K562 (cell line): Measurements from ENCODE around the gene ENO2. TPM values are rescaled to one million over a fixed set of nuclear protein-coding genes. Genes with fewer than 3 reads are reported as not detected.

Source experiments
- CAMTA2 ChIP-seq: fragments of 250-450 bp; sonication (Bioruptor Pico); conservative IDR thresholded peaks from 2 replicates; pipeline ENCODE4 v1.5.1; 2022
- HCFC1 ChIP-seq: IDR thresholded peaks from 2 replicates; pipeline ENCODE4 v1.6.1; 2012; ENCODE audit warnings: low read depth, low read length, improper control_type of control experiment
- IRF1 ChIP-seq: sonication (generic); formaldehyde crosslinking; IDR thresholded peaks from 2 replicates; pipeline ENCODE4 v1.8.0; 2022; ENCODE audit warnings: missing genetic modification reagents, mild to moderate bottlenecking, borderline replicate concordance
- LCOR ChIP-seq: sonication (generic); formaldehyde crosslinking; IDR thresholded peaks from 2 replicates; pipeline ENCODE4 v1.8.0; 2022; ENCODE audit warnings: mild to moderate bottlenecking, missing genetic modification reagents
- MLLT1 ChIP-seq, 2 experiments: fragments of 450-650 bp; IDR thresholded peaks; 2 replicates each; pipeline ENCODE4 v1.6.1; 2016
- MYC ChIP-seq, 2 experiments: fragments of 250-450 bp in 1 of 2; sonication (Bioruptor Pico) in 1 of 2; IDR thresholded peaks; 2 replicates each; pipeline versions ENCODE4 v1.5.1 to v1.6.1; 2012 to 2021; ENCODE audit warnings: low read depth in 2 of 2, borderline replicate concordance in 1 of 2, improper control_type of control experiment in 1 of 2, low read length in 1 of 2, mild to moderate bottlenecking in 1 of 2, moderate library complexity in 1 of 2
- NONO ChIP-seq, 2 experiments: fragments of 200-400 bp in 1 of 2; fragments of 450-650 bp in 1 of 2; formaldehyde crosslinking in 1 of 2; IDR thresholded peaks; 2 replicates each; pipeline ENCODE4 v1.6.1; 2017; ENCODE audit warnings: low read depth in 2 of 2, mild to moderate bottlenecking in 2 of 2, moderate library complexity in 2 of 2, low read length in 1 of 2
- NR2F6 ChIP-seq: fragments of 450-650 bp; formaldehyde crosslinking; IDR thresholded peaks from 2 replicates; pipeline ENCODE4 v1.4.0; 2020; ENCODE audit warnings: mild to moderate bottlenecking
- POLR2AphosphoS2 ChIP-seq: IDR thresholded peaks from 2 replicates; pipeline ENCODE4 v1.6.1; 2012; ENCODE audit warnings: low read length, improper control_type of control experiment
- POLR2B ChIP-seq: fragments of 450-650 bp; IDR thresholded peaks from 2 replicates; pipeline ENCODE4 v1.6.1; 2018; ENCODE audit warnings: low read depth; ENCODE audit not compliant: partially characterized antibody
- POLR3G ChIP-seq: IDR thresholded peaks from 2 replicates; pipeline ENCODE4 v1.6.1; 2011; ENCODE audit not compliant: insufficient read length, insufficient replicate concordance; ENCODE audit errors: extremely low read depth
- PTTG1 ChIP-seq: fragments of 450-650 bp; IDR thresholded peaks from 2 replicates; pipeline ENCODE4 v1.6.1; 2016; ENCODE audit warnings: low read depth, mild to moderate bottlenecking, missing genetic modification characterization, missing compliant biosample characterization
- ZFPM2 ChIP-seq: fragments of 250-450 bp; sonication (Bioruptor Pico); IDR thresholded peaks from 2 replicates; pipeline ENCODE4 v1.5.1; 2022; ENCODE audit warnings: mild to moderate bottlenecking
- ZNF583 ChIP-seq: fragments of 250-450 bp; sonication (Bioruptor Pico); IDR thresholded peaks from 2 replicates; pipeline ENCODE4 v1.4.0; 2020
- polyA plus RNA-seq, 8 experiments: library from polyadenylated mRNA; depleted of rRNA in 4 of 8; stranded (reverse) in 5 of 8; unstranded in 3 of 8; fragments of >200 nt; fragmentation: Nextera tagmentation in 2 of 8; fragmentation: Illumina TruSeq in 1 of 8; extraction: Ambion mirVana in 2 of 8; extraction: Trizol in 1 of 8; gene quantifications; 2 replicates each; pipeline versions ENCODE4 v1.2.1 to v1.2.3, GENCODE V29; 2011 to 2014; ENCODE audit warnings: inconsistent platforms in 1 of 8, missing spikeins in 1 of 8
- total RNA-seq, 7 experiments: library from RNA; depleted of rRNA in 6 of 7; stranded (reverse); fragments of >200 nt in 6 of 7; fragmentation: Illumina TruSeq in 2 of 7; extraction: Trizol in 2 of 7; gene quantifications; 2 replicates each; pipeline versions ENCODE4 v1.2.1 to v1.2.3, GENCODE V29; 2011 to 2021; ENCODE audit warnings: low replicate concordance in 1 of 7
- TF ChIP-seq, protein P1 (sequence below): fragments of 450-650 bp; IDR thresholded peaks from 2 replicates; pipeline ENCODE4 v1.6.1; 2016; ENCODE audit warnings: low read depth
- TF ChIP-seq, protein P2 (sequence below): fragments of 450-650 bp; formaldehyde crosslinking; IDR thresholded peaks from 2 replicates; pipeline ENCODE4 v1.4.0; 2022; ENCODE audit warnings: missing genetic modification characterization

The ENO2 gene
- total and polyA plus RNA-seq, 9 of the 15 experiments (the other 6 are each of a cell fraction or from before 2014, with no cell fraction given), result 10.9 to 43.3 (median 21.0) TPM

GRCh38 chr12:6965026-6965661 is 50.8 kb downstream of the ENO2 start (continued):
- TF ChIP-seq IRF1 (no peak), NR2F6 (CRISPR knock-in tag) (no peak), PTTG1 (tag) (no peak), HCFC1 (peak; percentile 9; the same call in 1 of the 2 replicates), LCOR (no peak), POLR3G (no peak), CAMTA2 (CRISPR knock-in tag) (no peak), POLR2AphosphoS2 (no peak), MLLT1 (IDR thresholded peaks at IDR 0.05) (no peak), POLR2B (peak; percentile 25), ZFPM2 (no peak), MYC (IDR thresholded peaks at IDR 0.05; ENCODE audit: low read depth, low read length) (peak; percentile 94), MYC (CRISPR knock-in tag; IDR thresholded peaks at IDR 0.05; ENCODE audit: borderline replicate concordance, low read depth) (no peak), ZNF583 (CRISPR knock-in tag) (0 out of 2 replicates have a peak, but pooled peaks have one; percentile 68), NONO (IDR thresholded peaks at IDR 0.05; ENCODE audit: low read depth in 2 of 2, low read length in 1 of 2) (no peak)
- TF ChIP-seq, protein P1, sequence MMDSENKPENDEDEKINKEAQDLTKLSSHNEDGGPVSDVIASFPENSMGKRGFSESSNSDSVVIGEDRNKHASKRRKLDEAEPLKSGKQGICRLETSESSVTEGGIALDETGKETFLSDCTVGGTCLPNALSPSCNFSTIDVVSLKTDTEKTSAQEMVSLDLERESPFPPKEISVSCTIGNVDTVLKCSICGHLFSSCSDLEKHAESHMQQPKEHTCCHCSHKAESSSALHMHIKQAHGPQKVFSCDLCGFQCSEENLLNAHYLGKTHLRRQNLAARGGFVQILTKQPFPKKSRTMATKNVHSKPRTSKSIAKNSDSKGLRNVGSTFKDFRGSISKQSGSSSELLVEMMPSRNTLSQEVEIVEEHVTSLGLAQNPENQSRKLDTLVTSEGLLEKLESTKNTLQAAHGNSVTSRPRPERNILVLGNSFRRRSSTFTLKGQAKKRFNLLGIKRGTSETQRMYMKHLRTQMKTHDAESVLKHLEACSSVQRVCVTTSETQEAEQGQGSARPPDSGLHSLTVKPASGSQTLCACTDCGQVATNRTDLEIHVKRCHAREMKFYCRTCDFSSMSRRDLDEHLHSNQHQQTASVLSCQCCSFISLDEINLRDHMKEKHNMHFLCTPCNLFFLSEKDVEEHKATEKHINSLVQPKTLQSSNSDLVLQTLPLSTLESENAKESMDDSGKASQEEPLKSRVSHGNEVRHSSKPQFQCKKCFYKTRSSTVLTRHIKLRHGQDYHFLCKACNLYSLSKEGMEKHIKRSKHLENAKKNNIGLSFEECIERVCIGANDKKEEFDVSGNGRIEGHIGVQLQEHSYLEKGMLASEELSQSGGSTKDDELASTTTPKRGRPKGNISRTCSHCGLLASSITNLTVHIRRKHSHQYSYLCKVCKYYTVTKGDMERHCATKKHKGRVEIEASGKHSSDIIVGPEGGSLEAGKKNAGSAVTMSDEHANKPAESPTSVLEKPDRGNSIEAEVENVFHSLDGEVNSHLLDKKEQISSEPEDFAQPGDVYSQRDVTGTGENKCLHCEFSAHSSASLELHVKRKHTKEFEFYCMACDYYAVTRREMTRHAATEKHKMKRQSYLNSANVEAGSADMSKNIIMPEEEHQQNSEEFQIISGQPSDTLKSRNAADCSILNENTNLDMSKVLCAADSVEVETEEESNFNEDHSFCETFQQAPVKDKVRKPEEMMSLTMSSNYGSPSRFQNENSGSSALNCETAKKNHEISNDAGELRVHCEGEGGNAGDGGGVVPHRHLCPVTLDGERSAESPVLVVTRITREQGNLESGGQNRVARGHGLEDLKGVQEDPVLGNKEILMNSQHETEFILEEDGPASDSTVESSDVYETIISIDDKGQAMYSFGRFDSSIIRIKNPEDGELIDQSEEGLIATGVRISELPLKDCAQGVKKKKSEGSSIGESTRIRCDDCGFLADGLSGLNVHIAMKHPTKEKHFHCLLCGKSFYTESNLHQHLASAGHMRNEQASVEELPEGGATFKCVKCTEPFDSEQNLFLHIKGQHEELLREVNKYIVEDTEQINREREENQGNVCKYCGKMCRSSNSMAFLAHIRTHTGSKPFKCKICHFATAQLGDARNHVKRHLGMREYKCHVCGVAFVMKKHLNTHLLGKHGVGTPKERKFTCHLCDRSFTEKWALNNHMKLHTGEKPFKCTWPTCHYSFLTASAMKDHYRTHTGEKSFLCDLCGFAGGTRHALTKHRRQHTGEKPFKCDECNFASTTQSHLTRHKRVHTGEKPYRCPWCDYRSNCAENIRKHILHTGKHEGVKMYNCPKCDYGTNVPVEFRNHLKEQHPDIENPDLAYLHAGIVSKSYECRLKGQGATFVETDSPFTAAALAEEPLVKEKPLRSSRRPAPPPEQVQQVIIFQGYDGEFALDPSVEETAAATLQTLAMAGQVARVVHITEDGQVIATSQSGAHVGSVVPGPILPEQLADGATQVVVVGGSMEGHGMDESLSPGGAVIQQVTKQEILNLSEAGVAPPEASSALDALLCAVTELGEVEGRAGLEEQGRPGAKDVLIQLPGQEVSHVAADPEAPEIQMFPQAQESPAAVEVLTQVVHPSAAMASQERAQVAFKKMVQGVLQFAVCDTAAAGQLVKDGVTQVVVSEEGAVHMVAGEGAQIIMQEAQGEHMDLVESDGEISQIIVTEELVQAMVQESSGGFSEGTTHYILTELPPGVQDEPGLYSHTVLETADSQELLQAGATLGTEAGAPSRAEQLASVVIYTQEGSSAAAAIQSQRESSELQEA, result no peak
- TF ChIP-seq, protein P2, sequence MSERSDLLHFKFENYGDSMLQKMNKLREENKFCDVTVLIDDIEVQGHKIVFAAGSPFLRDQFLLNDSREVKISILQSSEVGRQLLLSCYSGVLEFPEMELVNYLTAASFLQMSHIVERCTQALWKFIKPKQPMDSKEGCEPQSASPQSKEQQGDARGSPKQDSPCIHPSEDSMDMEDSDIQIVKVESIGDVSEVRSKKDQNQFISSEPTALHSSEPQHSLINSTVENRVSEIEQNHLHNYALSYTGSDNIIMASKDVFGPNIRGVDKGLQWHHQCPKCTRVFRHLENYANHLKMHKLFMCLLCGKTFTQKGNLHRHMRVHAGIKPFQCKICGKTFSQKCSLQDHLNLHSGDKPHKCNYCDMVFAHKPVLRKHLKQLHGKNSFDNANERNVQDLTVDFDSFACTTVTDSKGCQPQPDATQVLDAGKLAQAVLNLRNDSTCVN (CRISPR knock-in tag), result no peak; the same call in 1 of the 2 replicates
